ENCODE results near the gene GALNT9. TPM values are rescaled to one million over a fixed set of nuclear protein-coding genes. Genes with fewer than 3 reads are reported as not detected.

Gene GALNT9
- total RNA-seq, 1 donor from 2014 or later: not detected

DNA sequence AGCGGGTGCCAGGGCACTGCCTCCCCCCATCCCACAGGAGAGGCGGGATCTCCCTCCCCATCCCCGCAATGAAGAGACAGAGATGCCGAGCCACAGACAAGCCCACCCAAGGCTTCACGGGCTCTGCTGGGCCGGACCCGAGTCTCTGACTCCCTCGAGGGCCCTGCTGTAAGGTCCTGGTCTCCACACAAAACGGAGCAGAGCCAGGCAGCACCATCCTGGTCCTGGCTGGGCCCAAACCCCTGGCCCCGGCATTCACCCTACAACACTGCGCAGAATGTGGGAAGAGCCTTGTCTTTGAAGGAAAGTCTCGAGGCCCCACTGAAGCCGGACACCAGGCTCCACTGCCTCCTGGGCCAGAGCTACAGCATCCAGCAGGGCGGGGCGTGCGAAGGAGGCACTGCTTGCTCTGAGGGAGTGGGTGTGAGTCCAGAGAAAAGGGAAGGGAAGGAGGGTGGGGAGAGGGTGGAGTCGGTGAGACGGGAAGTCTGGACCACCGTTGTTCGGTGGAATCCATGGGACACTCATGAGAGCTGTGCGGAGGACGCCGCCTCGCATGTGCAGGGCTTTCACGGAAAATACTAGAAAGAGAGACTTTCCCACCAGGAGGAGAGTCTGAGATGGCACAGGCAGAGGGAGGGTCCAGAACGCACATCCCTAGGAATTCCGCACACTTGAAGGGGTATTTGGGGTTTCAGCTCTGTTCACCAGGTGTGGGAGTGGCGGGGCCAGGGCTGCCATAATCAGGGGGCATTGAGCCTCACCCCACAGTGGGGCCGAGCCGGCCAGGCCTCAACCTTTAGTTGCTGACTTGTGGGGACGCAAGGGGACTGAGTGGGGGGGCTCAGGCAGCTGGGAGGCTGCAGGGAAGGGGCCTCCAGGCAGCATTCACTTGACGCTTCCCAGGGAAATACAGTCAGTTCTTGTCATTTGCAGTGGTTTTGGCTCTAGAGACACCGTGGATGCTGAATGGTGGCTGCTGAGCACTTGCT lies 36.8 kb downstream of the GALNT9 start:
- no peak for ATAC-seq

DNA sequence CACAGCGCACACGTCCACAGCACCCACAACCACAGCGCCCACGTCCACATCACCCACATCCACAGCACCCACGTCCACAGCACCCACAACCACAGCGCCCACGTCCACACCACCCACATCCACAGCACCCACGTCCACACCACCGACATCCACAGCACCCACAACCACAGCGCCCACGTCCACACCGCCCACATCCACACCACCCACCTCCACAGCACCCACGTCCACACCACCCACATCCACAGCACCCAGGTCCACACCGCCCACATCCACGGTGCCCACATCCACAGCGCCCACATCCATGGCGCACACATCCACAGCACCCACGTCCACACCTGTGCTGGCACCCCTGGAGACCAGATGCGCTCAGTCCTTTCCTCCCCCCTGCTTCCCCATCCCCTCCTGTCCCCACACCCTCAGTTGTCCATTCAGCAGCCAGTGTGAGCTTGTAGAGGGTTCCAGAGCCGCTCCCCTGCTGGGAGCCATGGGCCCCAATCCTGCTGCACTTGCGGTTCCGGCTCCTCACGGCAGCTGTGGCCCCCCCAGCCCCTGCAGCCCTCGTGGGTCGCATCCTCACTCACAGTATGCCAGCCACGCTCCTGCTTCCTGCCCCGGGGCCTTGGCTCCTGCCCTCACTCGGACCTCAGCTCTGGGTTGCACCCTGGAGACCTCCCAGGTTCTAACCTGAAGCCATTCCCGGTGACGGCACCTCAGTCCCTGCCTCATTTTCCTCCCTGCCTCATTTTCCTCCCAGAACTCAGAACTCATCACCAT lies 37.8 kb downstream of the GALNT9 start:
- ATAC-seq: no peak

DNA sequence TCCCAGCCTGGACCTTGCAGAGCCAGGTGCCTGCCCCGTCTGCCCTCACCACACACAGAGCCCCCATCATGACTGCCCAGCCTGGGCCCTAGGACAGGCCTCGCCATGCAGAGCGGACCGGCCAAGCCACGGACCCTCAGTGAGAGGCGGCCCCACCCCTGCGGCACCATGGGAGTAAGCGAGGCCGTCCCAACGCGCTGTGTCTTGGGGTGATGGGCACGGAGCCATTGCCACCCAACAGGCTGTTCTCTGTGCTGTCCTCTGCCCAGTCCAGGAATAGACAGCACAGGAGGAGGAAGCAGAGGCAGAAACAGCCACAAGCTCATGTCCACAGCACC lies 39.2 kb downstream of the GALNT9 start:
- no peak for ATAC-seq

DNA sequence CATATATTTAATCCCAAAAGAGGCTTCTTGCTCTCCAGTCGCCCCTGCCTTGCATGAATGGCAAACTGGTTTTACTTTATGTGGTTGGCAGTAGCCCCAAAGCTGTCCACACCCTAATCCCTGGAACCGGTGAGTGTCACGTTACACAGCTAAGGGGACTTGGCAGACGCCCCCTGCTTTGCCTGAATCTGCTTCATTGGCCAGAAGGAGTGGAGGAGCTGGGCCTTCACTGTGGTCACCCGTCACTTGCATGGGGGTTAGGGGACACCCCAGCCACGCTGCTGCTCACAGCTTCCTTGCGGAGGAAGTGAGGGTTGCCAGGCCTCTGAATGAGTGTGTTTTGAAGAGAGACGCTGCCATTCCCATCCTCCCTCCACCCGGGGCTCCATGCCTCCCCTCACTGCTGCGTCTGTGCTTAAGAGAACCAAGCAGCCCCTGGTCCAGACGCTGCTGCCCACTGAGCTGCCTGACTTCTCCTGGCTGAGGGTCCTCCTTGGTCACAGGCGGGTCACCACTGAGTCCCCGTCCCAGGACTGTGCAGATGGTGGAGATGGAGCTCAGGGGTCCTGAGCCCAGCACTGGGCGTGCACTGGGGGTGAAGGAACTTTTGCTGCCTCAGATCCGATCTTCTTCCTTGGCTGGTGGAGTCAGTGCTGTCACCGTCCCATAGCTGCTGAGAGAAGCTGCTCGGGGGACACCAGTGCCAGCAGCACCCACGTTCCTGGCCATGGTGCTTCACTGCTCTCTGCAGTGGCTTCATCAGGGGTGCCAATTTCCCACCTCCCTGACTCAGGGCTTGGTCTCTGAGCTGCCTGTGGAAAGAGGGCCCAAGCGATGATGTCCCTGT lies 39.8 kb downstream of the GALNT9 start:
- no peak for ATAC-seq

DNA sequence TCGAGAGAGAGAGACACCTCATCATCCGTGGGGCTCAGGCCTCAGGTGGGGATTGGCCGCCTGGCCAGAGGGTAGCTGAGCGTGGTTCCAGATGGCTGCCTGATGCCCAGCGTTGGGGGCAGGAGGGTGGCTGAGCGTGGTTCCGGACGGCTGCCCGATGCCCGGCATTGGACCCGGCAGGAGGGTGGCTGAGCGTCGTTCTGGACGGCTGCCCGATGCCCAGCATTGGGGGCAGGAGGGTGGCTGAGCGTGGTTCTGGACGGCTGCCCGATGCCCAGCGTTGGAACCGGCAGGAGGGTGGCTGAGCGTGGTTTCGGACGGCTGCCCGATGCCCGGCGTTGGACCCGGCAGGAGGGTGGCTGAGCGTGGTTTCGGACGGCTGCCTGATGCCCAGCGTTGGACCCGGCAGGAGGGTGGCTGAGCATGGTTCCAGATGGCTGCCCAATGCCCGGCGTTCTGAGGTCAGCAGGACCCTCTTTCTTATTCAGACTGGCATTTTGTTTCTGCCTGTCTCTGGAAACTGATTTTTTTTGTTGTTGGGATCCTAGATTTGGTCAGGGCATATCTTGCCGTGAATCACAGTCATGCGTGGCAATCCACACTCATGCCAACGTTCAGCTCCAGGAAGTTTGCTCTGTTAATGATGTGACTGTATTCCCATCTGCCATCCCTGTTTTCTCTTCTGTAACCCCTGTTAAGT lies 40.7 kb downstream of the GALNT9 start:
- ATAC-seq: no peak

DNA sequence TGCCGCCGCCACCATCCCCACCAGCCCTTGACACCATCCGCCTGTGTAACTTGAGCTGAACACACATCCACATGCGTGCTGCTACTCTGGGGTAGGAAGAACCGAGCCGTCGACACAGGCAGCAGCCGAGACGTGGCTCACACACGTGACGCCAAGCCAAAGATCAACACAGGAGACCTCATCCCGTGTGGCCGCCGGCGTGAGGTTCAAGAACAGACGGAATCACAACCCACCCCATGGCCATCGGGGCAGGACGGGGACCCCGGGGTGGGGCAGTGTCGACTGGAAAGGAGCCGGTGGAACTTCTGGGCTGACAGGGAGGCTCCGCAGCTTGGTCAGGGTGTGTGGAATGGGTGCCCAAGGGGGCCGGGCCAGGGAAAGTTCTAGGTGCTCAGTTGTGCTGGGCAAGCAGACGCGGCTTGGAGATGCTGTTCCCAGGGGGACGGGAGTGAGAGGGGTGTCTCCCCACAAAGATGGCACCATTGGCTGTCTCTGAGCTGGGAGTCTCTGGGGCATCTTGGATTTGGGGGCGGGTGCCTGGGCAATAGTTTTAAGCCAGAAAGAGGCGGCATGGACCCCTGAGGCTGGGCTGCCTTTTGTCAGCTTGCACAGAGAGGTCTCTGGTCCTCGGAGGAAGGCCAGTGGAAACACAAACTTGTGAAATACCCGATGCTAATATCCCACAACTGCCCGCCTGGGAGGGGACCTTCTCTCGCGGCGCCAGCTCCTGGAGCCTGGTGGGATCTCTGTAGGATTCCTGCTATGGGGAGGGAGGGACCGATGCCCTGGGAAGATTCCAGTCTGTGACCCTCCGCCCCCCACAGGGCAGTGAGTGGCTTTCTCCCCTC lies 41.8 kb downstream of the GALNT9 start:
- no peak for ATAC-seq

DNA sequence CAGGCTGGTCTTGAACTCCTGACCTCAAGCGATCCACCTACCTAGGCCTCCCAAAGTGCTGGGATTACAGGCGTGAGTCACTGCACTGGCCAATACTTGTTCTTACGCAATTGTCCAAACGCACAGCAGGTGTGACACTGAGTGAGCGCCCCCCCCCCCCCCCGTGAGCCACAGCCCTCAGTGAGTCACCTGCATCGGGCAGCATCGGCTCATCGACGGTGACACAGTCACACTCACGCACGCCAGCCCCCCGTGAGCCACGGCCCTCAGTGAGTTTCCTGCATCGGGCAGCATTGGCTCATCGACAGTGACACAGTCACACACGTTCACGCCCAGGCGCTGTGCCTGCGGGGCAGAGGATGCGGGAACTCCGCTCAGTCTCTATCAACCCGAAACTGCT lies 42.5 kb downstream of the GALNT9 start:
- ATAC-seq: peak; percentile 68

DNA sequence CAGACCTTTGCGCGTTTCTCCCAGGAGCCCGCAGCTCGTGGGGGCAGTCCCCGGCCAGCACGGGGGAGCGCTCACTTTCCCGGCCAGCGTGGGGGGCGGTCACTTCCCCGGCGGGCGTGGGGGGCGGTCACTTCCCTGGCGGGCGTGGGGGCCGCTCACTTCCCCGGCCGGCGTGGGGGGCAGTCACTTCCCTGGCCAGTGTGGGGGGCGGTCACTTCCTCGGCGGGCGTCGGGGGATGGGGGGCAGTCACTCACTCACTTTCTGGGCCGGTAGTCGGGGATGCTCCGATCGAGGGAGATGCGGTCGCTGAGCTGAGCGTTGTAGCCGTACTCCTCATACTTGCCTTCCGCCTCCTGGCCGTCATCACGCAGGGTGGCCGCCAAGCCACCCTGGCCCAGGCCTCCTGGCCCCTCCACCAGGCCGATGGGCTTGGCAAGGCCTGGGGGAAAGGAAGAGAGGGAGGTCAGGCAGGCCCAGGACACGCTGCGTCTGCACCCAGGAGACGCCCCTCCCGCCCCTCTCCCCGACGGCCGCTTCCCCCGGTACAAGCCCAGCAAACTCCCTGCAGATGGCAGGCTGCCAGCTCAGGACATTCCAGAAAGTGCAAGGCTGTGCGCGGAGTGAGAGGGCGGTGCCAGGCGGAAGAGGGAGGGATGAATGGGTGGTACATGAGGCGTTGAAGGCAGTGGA lies 43.3 kb downstream of the GALNT9 start:
- ATAC-seq: no peak

DNA sequence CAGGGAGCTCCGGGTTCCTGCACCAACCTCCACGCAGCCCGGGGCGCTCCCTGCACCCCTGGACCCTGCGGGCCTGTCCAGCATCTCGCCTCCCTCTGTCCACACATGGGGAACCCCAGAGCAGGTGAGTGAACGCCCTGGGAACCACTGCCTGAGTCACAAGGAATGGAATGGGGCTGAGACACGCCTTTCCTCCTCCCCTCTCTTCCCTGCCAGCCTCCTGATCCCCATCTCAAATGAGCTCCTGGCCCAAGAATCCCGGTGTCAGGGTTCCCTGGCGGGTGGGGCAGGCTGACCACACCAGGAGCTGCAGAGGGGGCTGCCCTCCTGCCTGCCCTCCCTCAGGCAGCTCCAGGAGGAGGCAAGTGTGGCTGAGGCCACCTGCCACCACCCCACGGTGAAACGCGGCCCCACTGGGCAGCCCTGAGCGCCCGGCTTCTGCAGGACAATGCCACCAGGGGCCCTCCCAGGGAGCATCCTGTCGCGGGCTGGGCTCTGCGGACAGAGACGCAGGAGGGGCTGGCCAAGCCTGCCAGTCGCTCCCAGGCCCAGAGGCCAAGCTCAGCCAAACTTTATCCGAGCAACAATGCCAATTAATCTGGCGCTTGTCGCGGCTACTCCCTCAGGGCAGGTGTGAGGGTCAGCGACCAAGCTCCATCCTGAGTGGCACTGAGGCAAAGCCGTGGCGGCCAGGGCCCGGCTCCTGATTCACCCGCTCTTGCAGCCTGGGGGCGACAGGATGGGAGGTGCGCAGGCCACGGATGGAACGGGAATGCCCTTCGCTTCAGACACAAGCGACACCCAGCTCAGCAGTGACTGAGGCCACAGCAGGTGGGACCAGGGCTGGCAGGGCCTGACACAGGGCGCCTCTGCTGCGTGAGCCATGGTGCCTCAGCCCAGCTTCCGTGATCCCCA lies 44.3 kb downstream of the GALNT9 start:
- peak; percentile 80 for ATAC-seq

DNA sequence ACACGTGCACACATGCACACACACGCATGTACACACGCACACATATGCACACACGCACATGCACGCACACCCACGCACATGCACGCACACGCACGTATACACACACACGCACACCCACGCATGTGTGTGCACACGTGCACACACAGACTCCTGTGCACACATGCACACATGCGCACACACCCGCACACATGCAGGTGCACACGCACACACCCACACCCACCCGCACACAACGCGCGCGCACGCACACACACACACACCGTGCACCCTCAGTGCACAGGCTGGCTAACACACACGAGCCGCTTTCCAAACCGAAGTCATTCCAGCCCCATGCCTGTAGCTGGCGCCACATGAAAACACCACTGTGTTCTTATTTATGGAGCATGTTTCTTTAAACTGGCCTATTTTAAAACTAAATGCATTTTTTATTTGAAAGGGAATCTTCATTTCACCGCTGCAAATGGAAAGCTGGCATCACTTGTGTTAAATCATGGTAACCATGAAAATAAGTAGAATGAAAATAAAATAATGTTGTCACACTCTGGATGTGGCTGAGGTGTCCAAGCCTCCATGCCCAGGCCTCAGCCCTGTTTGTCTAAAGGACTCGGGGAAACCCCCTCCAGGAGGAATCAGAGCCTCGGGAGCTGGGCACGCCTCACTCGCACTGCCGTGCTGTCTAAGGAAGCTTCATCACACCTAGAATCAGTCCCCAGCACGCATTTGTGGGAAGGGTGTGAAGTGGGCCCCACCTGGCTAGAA lies 45.1 kb downstream of the GALNT9 start:
- ATAC-seq: no peak

DNA sequence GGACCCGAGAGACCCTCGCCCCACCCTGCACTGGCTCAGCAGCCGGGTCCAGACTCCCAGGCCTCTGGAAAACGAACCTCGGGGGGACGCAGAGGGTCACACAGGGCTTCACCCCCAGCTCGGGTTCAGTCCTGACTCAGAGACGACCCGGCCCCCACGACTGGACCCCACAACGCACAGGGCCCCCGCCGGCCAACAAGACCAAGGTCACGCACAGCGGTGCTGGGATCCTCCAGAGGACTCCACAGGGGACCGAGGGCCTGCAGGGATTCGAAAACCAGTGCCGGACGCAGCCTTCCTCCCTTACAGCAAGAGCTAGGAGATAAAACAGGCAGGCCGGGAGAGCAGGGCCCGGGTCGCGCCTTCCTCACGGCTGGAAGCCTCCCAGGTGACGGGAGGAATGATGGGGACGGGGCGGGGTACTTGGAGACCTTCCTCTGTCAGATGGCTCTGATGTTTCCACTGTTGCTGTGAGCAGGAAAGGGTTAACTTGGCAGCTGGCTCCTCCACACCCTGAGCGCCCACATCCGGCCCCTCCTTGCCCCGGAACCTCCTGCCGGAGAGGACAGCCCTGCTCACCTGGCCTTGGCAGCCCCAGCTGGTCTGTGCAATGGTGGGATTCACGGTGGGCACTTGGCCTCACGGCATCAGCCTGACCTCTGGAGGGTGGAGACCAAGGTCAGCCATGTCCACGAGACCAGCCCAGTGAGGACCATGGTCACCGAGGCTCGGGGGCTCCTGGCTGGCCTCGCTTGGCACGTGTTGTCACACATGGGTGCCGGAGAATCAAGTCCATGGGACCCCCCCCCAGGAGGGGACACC lies 46.2 kb downstream of the GALNT9 start:
- no peak for ATAC-seq

DNA sequence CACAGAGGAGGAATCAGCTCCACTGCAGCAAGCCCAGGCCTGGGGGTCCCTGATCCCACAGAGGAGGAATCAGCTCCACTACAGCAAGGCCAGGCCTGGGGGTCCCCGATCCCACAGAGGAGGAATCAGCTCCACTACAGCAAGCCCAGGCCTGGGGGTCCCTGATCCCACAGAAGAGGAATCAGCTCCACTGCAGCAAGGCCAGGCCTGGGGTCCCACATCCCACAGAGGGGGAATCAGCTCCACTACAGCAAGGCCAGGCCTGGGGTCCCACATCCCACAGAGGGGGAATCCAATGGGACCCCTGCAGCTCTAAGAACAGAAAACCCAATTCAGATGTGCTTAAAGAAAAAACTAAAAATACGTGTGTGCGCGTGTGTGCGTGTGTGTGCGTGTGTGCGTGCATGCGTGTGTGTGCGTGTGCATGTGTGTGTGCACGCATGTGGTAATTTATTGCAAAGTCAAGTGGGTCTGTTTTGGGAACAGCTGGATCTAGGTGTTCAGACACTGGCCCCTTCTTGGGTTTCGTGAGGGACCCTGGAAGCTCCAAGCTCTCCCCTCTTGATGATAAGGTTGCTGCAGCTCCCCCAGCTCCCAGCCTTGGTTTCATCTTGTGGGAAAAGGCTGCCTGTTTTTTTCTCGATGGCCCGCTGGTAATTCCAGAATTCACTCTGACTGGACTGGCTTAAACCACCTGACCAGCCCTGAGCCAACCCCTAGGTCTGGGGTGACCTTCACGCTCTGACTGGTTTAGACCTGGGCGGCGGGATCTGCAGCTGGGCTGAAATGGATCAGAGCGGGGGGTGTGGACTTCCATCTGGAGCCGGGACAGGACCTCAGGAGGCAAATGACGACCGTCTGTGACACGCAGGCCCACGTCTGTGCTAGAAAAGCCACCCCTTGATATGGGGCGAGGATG lies 47.1 kb downstream of the GALNT9 start:
- no peak for ATAC-seq

DNA sequence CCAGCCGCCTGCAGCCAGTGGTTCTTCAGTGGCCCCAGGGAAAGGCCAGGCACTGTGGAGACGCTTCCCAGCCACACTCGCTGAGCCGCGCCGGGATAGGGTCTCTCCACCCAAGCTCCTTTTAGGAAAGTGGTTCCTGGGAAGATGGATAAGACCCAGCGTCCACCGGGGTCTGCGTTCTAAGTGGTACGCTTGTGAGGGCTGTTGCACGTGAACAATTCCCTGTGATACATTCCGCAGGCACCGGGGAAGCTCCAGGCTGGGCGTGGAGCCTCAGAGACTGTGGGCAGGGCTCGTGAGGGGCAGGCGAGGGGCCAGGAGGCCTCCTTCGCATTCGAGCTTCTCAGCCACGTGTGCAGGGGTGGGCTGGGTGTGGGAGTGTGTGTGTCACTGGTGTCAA lies 48.4 kb downstream of the GALNT9 start:
- ATAC-seq: no peak

DNA sequence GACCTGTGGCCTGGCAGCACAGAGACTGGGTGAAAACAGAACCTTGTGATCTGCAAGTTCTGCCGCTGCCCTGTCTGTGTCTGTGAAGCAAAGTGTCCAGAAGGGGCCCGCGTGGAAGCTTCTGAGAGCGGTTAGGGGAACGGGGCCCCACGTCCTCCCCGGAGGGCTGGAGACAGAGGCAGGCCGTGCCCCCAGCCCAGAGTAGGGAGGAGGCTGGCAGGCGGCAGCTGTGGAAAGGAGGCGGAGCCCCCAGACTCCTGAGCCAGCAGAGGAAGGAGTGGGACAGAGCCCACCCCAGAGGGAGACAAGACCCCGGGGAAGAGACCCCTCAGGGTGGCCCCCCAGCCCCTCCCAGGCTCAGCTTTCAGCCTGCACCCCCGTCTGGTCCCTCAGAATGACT lies 49.0 kb downstream of the GALNT9 start:
- no peak for ATAC-seq

DNA sequence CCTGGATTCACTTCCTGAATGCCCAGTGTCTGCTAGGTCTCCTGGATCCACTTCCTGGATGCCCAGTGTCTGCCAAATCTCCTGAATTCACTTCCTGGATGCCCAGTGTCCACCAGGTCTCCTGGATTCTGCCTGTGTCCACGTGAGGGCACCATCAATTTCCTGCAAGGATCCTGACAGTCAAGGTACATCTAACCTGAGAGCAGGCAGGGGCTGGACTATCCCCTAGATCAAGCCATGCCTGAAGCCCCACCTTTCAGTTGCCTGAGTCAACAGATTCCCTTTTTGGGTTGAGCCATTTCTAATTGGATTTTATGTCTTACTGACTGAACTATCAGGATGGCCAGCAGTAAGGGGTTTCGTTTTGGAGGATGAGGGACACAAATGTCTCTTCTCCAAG lies 49.5 kb downstream of the GALNT9 start:
- ATAC-seq: no peak

DNA sequence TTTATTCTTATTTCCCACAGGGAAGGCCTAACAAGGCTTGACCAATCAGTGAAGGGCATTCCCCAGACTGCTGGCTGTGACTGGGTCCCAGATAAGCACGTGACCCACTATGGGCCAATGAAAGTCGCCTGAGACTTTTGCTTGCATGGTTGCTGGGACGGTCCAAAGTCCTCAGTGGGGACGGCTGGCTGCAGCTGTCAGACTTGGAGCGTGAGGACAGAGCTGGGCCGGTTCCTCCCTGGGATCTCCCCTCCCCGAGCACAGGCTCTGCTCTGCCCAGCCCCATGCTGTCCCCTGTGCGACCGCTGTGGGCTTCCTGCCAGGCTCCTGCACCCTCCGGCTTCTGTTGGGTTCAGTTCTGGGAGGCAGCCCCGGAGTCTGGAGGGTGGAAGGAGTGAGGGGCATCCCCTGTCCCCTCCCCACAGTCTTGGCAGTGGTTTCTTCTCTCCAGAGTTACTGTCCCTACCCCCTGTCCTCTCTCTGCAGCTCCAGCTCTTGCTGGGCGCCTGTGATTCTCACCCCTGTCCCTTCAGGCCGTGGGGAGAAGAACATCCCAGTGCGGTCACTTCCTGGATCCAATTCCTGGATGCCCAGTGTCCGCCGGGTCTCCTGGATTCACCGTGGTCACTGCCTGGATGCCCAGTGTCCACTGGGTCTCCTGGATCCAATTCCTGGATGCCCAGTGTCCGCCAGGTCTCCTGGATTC lies 50.1 kb downstream of the GALNT9 start:
- ATAC-seq: no peak

Data from esophagus mucosa (tissue), 1 donor.